DOHH2 (cell line): ENCODE measurements around the gene MYOZ1.

Experiments used
- CTCF ChIP-seq: fragments of 200-600 bp; sonication (generic); IDR thresholded peaks from one replicate; pipeline ENCODE4 v1.5.1; 2014; ENCODE audit warnings: antibody characterized with exemption, mild to moderate bottlenecking, low read depth, low read length; ENCODE audit not compliant: poor library complexity, severe bottlenecking
- EZH2phosphoT487 ChIP-seq: fragments of 200-600 bp; sonication (generic); IDR thresholded peaks from 2 replicates; pipeline ENCODE4 v1.6.1; 2017; ENCODE audit warnings: borderline replicate concordance, mild to moderate bottlenecking, antibody characterized with exemption, low read length, moderate library complexity, mixed read lengths

GRCh38 chr10:73597346-73597745, 43.9 kb downstream of the MYOZ1 start:
- no peak for TF ChIP-seq CTCF
- no peak for TF ChIP-seq EZH2phosphoT487
